Mammary epithelial cell (primary cell): ENCODE measurements around the gene LRRC8B.

ENCODE experiments used
- CTCF ChIP-seq, 2 donors: IDR thresholded peaks in 1 of 2; conservative IDR thresholded peaks in 1 of 2; 2 replicates each; pipeline ENCODE4 v1.5.1; 2011 to 2012; ENCODE audit warnings: inconsistent platforms in 2 of 2, low read length in 2 of 2, mild to moderate bottlenecking in 2 of 2, control low read depth in 1 of 2, low read depth in 1 of 2; ENCODE audit not compliant: insufficient read depth in 1 of 2; ENCODE audit errors: extremely low read depth in 1 of 2
- EZH2 ChIP-seq: IDR thresholded peaks from 2 replicates; pipeline ENCODE4 v1.6.1; 2012; ENCODE audit warnings: low read length, inconsistent platforms, borderline replicate concordance

GRCh38 chr1:89487972-89488371 lies 36.7 kb upstream of the LRRC8B start:
- TF ChIP-seq CTCF (conservative IDR thresholded peaks at IDR 0.05 in 1 of 2, IDR thresholded peaks at IDR 0.05 in 1 of 2; ENCODE audit: extremely low read depth in 1 of 2, insufficient read depth in 1 of 2, low read depth in 1 of 2, low read length in 2 of 2), result no peak
- TF ChIP-seq EZH2, result no peak
